GM19372 (cell line): ENCODE results near the gene GLMN.
"Not testable (repeated sequence)": the region's sequence is repeated elsewhere in the genome, so short reads cannot be mapped to it uniquely, and the experiment has no call there.

ENCODE experiments used
- ATAC-seq: cut with Tn5 transposase; IDR thresholded peaks from one replicate; pipeline ENCODE4 v1.9.1; 2021; ENCODE audit warnings: mild to moderate bottlenecking, low read depth, moderate library complexity; ENCODE audit not compliant: unreplicated experiment

The GLMN gene

DNA sequence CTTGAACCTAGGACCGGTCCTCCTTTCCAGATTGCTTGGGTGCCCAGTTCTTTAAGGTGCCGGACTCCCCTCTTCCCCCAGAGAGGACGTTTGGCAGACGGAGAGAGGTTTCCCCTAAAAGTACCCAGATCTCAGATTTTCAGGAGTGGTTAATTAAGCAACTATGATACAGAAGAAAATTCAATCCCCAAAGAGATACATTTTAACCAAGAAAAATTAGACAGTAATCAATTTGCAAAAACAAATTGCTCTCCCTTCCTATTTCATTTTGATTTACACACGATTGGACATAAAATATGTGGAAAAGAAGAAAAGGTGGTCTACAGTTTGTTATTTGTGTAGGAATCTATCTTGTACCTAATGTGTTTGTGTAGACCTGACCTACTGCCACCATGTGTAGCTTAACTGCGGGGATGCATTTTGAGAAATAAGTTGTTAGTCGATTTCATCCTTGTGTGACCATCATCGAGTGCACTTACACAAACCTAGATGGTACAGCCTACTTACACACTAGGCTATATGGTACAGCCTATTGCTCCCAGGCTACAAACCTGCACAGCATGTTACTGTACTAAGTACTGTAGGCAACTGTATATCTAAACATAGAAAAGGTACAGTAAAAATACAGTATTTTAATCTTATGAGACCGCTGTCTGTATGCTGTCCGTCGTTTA lies 827 bp upstream of the GLMN start:
- ATAC-seq: no peak

DNA sequence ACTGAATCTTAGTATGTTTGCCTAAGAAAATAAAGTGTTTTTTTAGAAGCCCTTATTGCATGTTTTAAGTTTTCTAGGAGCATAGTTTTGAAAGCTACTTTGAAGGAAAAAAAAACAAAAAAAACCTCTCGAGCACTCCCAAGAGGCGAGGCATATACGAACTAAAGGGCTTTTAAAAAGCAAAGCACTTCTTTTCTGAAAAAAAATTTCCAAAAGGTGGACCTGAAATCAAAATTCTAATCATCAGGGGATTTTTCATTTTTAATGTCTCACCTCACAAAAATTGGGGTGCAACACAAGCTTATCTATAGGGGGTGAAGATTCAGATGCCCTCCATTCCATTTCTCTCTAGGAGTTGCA lies 594 bp downstream of the GLMN start:
- ATAC-seq: no peak

DNA sequence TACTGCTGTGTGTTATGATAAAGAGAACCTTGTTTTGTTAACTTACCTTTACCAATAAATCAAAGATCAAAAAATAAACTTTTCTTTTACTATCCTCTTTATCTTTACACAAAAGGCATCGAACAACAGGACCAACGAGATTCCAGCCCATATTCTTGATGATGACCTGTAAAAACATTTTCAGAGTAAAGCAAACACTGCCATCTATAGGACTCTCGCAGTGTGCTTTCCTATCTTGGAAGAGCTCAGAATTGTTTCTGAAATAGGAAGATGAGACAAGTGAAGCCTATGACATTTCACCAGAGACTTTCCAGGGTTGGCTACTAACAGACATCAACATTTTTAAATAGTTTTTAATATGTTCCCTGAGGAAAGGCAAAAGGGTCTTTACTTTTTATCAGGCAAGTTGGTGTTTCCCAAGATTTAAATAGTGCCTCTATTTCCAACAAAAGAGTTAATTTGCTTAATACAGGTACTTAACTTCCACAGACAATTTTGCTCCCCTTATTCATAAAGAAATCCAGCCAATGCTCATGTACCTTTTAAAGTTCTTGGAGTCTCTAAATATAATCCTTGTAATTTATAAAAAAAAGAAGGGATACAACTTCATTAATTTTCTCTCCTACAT lies 7.3 kb downstream of the GLMN start:
- ATAC-seq: no peak

DNA sequence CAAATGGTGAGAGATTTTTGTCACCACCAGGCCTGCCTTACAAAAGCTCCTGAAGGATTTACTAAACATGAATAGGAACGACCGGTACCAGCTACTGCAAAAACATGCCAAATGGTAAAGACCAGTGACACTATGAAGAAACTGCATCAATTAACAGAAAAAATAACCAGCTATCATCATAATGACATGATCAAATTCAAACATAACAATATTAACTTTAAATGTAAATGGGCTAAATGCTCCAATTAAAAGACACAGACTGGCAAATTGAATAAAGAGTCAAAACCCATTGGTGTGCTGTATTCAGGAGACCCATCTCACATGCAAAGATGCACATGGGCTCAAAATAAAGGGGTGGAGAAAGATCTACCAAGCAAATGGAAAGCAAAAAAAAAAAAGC lies 17.4 kb downstream of the GLMN start:
- ATAC-seq: not testable (repeated sequence)

- ATAC-seq: not testable (repeated sequence)
Measured at GRCh38 chr1:92279781-92280180, 19.0 kb downstream of the GLMN start.

GRCh38 chr1:92277105-92277723 lies 21.6 kb downstream of the GLMN start:
- ATAC-seq: no peak

- no peak for ATAC-seq
Measured at GRCh38 chr1:92276082-92276481, 22.7 kb downstream of the GLMN start.

DNA sequence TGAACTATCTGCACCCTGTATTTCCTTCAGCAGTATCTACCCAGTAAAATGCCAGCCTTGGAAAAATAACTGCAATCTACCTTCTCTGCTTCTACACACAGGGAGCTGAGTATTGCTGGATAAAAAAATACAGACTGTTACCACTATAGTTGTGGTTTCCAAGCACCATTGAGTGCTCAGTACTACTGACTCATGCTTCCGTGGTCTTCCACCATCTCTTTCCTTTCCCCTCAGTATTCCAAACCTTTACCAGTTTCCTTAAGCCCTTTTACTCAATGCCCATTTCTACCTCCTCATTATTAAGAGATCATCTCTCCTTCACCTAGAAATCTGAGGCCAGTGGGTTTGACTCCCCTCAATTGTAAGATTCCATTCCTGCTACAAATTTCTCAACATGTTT lies 23.8 kb downstream of the GLMN start:
- no peak for ATAC-seq

DNA sequence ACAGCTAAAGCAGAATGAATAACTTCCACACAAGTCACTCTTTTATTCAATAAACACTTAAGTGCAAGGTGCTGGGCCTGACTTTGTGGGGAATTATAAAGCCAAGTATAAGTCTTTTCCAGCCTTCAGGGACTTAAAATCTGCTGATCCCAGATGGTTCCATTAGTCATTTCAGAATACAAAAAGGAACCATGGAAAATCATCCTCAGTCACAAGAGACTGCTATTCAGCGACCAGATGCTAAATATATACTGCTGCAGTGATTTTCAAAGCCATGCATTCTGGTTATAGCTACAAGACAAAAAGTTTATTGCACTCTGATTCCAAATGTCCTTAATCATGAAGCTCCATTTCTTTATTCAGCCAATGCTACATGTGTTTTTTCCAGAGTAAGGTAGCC lies 25.7 kb downstream of the GLMN start:
- no peak for ATAC-seq

DNA sequence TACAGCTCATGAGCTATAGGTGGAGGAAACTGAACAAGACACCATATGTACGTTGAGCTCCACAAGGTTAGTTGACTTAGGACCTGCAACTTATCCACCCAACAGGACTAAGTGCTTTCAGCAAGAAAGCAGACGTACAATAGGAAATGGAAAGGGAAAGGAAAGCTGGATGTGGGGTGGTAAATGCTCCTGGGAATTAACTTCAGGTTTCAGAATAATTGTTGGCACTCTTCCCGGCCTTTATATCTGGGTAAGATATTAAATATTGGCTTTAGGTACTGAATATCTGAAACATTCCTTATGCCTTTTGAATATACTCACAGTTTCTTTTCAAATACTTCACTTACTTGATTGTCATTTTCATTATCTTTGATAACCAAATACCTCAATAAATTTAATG lies 36.3 kb downstream of the GLMN start:
- no peak for ATAC-seq

- ATAC-seq: no peak
Measured at GRCh38 chr1:92259350-92259749, 39.4 kb downstream of the GLMN start.

DNA sequence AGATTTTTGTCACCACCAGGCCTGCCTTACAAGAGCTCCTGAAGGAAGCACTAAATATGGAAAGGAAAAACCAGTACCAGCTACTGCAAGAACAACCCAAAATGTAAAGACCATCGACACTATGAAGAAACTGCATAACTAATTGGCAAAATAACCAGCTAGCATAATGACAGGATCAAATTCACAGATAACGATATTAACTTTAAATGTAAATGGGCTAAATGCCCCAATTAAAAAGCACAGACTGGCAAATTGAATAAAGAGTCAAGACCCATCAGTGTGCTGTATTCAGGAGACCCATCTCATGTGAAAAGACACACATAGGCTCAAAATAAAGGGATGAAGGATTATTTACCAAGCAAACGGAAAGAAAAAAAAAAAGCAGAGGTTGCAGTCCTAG lies 44.1 kb downstream of the GLMN start:
- not testable (repeated sequence) for ATAC-seq

DNA sequence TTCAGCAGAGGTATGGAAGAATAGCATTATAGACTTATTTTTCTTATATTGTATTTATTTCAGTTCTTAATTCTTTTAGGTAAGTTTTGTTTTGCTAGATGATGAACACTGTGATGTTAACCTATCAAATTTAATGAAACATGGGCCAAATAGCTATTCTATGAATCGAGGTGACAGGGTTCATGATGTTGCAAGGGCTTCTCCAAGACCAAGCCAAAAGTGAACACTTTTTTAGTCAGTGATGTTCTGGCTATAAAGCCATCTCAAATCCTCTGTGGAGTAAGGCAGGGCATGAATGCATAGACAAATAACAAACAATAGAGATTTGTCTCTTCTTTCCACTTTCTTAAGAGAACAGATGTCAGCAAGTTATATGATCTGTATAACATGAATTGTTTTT lies 54.4 kb downstream of the GLMN start:
- ATAC-seq: no peak

DNA sequence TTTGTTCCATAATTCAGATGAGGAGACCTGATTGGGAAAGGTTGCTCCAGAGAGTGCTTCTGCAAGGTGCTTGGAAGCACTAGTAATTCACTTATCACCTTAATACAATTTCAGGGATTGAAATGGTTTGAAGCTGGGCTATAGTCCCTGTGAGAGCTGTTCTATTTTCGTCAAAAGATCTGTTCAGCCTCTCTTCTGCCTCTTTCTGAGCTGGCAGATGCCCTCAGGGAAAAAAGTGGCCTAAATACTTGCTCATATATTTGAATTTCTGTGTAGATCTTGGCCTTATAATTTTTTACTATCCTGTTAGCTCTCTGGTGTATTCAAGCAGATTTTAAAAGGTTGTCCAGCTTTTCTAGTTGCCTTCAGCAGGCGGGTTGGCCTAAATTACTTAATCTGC lies 58.8 kb downstream of the GLMN start:
- ATAC-seq: no peak

DNA sequence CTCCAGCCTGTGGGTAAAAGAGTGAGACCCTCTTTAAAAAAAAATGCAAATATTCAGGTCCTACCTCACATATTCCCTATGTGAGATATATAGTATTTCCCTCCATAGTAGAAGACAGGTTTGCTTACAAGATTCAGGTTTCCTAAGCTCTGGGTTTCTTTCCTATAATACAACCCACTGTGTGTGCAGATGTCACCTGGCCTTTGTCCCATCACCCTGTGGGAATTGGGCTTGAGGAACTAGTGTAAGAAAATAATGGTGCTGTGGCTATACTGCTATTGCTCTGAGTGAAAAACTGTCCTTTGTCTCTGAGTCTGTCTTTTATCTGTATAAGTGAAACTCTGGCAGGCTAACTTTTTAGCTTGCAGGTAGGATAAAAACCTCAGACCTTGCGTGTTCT lies 68.1 kb downstream of the GLMN start:
- no peak for ATAC-seq

DNA sequence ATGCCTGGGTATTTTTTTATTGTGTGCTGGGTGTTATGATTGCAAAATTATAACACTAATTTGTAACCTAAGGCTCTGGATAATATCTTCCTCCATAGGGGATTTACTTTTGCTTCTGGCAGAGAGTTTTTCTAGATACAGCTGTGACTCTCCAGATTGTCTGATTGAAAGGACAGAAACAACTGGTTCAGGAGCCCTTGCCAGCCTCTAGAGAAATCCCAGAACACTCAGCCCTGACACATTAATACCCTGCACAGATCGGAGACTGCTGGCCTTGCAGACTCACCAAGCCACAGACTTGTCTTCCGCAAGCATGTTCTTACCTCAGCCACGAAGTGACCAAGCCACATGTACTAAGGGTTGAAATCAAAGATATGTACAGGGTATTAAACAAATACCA lies 70.4 kb downstream of the GLMN start:
- ATAC-seq: no peak

GRCh38 chr1:92219028-92219427 lies 79.8 kb downstream of the GLMN start:
- no peak for ATAC-seq

DNA sequence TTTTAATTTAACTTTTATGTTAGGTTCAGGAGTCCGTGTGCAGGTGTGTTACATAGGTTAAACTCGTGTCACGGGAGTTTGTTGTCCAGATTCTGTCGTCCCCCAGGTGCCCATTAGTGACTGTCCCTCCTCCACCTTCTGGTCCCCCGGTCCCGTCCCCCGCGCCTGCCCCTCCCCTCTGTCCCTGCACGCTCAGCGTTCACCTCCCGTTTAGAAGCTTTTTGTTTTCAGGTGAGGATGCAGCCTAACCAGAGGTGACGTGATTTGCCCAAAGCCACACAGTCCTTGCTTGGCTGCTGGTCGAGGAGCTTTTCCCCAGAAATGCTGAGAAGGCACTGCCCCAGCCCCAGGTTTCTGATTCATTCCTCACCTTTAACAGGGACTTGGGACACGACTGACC lies 80.2 kb downstream of the GLMN start:
- no peak for ATAC-seq

- ATAC-seq: no peak
Measured at GRCh38 chr1:92217721-92218120, 81.1 kb downstream of the GLMN start, which contains the start of gene C1orf146. Gene C1orf146 (plus strand): TSS chr1:92217915. CDS start chr1:92231421, 13,506 bp downstream.

GRCh38 chr1:92211166-92211565 lies 87.6 kb downstream of the GLMN start:
- no peak for ATAC-seq

DNA sequence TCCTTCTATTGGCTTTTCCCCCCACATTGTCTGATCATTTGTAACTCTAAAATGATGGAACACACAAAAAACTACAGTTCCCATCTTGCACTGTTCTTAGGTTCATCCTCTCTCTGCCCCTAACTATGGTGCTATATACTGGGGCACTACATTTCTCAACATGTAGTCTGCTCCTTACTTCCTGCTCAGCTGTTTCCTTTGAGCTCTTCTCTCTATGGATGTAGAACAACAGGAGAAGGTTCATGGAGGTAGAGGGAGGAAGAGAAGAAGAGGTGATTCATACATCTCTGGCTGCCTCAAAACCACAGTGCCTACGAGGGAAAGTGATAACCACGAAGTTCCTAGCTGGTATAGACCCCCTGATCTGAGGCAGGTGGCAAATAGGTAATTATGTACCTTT lies 88.1 kb downstream of the GLMN start:
- ATAC-seq: no peak

GRCh38 chr1:92203105-92203504 lies 95.7 kb downstream of the GLMN start:
- no peak for ATAC-seq
